Fibroblast of pulmonary artery (primary cell): ENCODE results near the gene ASB11.

Experiments
- DNase-seq: peaks from one replicate; pipeline ENCODE4 v3.0.0-alpha.2; 2010; ENCODE audit warnings: low read depth
- H3K4me3 ChIP-seq: replicated peaks from 2 replicates; pipeline ENCODE4 v1.5.1; 2011; ENCODE audit warnings: low read depth, mild to moderate bottlenecking, control low read depth, low read length, moderate library complexity
- TF ChIP-seq, protein P1 (sequence below): IDR thresholded peaks from 2 replicates; pipeline ENCODE4 v1.5.1; 2011; ENCODE audit warnings: mild to moderate bottlenecking, control low read depth, low read length, inconsistent platforms; ENCODE audit errors: missing control alignments

The ASB11 gene

DNA sequence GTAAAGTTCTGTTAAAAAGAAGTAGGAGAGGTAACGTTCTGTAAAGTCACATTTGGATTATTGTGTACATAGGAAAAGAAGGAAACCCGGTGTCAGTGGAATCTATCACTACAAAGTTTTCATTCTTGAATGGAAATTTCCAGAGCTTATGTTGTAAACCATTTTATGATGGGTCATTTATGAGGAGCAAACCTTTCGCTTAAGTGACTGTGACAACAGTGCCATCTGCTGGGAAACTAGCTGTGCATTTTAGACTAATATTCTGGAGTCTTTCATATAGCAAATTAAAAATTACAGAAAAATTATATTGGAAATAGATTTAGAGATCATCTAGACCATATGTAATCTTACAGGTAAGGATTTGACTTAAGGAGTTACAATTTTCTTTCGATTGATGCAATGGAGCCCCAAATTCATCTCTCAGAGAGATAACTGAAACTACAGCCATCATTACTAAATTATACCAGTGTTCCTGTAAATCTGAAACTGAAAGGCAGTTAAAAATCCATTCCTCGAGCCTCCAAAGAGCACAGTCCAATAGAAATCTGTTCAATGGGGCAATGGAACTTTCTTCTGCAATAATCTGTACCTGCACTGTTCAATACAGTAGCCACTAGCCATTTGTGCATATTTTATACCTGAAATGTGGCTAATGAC, 72.4 kb downstream of the ASB11 start:
- TF ChIP-seq, protein P1, sequence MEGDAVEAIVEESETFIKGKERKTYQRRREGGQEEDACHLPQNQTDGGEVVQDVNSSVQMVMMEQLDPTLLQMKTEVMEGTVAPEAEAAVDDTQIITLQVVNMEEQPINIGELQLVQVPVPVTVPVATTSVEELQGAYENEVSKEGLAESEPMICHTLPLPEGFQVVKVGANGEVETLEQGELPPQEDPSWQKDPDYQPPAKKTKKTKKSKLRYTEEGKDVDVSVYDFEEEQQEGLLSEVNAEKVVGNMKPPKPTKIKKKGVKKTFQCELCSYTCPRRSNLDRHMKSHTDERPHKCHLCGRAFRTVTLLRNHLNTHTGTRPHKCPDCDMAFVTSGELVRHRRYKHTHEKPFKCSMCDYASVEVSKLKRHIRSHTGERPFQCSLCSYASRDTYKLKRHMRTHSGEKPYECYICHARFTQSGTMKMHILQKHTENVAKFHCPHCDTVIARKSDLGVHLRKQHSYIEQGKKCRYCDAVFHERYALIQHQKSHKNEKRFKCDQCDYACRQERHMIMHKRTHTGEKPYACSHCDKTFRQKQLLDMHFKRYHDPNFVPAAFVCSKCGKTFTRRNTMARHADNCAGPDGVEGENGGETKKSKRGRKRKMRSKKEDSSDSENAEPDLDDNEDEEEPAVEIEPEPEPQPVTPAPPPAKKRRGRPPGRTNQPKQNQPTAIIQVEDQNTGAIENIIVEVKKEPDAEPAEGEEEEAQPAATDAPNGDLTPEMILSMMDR, result peak; percentile 55
- peak; percentile 65 for DNase-seq
- no peak overlapping the region for H3K4me3 ChIP-seq

DNA sequence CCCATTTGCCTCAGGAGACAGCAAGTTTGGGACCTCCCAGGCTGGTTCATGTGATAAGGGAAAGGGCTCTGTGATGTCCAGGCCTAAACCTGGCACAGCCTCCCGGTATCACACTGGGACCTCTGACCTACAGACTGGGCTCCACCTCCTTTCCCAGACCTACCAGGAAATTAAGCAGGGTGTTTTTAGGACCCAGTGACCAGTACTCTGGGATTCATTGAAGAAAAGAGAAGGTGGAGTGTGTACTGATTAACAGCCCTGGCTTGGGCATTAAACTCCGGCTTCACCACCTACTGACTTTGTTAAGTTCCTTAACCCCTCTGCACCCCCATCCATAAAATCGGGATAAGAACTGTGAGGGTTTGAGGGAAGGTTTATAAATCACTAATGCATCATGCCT, 74.1 kb downstream of the ASB11 start:
- DNase-seq, result no peak
- H3K4me3 ChIP-seq, result no peak overlapping the region
- TF ChIP-seq, protein P1, result no peak

DNA sequence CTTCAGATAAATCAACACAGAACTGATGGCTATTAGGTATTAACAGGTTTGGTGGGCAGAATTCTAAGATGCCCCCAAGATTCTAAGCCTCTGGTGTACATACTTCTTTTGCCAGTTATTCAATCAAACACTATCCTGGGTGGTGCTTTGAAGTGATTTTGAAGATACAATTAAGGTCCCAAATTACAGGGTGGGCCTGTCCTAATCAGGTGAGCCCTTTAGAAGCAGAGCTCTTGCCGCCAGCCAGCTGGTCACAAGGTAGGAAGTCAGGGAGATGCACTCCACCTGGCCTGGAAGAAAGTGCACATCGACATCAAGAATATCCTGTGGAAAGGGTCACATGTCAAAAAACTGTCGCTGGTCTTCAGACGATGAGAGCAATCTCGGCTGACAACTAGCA, 75.0 kb downstream of the ASB11 start:
- TF ChIP-seq, protein P1, result no peak
- no peak overlapping the region for H3K4me3 ChIP-seq
- no peak for DNase-seq

DNA sequence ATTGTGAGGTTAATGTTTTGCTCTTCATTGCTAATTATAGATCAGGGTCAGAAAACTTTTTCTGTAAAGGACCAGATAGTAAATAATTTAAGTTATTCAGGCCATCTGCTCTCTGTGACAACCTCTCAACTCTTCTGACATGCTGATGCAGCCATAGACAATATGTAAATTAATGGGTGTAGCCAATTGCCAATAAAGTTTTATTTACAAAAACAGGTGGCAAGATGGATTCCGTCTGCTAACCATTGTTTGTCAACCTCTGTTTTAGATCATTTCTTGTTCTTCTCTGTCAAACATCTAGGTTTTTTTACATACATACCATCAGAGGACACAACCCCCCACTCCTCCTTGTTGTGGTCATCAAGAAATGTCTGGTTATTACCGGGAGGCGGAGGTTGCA, 79.3 kb downstream of the ASB11 start:
- no peak for DNase-seq
- TF ChIP-seq, protein P1, result no peak
- no peak overlapping the region for H3K4me3 ChIP-seq

DNA sequence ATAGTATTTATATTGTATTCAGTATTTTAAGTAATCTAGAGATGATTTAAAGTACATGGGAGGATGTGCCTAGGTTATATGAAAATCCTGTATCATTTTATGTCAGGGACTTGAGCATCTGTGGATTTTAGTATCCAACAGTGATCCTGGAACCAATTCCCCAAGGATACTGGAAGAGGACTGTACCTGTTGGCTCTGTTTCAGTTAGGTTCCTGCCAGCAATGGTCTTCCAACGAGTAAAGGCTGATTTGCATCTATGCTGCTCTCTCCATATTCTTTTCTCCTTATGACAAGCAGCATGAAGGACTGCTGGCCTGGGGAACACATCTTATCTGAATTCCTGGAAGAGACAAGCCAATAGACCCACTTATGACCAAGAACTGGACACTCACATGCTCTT, 80.4 kb downstream of the ASB11 start:
- no peak overlapping the region for H3K4me3 ChIP-seq
- TF ChIP-seq, protein P1, result no peak
- no peak for DNase-seq

DNA sequence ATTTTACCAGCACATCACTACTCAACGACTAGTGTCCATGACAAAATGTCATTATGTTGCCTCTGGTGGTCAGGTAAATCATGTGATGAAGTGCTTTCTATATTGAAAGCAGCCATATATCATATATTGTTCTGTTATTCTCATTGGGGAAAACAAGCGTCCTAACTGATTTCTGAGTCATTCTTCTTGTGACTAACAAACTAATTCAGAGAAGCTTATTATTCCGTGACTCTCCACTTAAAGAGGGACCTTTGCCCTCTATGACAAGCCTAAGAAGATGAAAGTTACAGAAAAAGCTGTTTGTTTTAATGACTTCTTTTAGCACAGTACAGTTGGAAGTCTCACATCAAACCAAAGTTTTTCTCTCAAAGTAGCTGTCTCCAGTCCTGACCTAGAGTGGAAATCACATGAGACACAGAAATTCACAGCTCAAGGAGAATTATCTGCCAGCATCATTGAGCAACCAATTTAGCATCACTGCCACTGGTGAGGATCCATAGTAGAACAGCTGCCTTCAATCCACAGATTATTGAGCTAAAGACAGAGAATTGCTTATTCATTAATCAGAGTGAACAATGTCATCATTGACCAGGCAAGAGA, 81.9 kb downstream of the ASB11 start:
- TF ChIP-seq, protein P1, result no peak
- no peak for DNase-seq
- H3K4me3 ChIP-seq, result no peak overlapping the region
